Activated naive CD8-positive, alpha-beta T cell treated with anti-CD3 and anti-CD28 coated beads for 36 hours (primary cell): Measurements from ENCODE around the gene THSD4. TPM values are rescaled to one million over a fixed set of nuclear protein-coding genes. Genes with fewer than 3 reads are reported as not detected.

ENCODE experiments used
- DNase-seq: peaks from one replicate; pipeline ENCODE4 v3.0.0; 2021
- H3K27ac Mint-ChIP-seq: one replicate; pipeline ENCODE4 v1.8.0; 2022; ENCODE audit warnings: mild to moderate bottlenecking, moderate library complexity, mixed read lengths
- H3K27me3 Mint-ChIP-seq: one replicate; pipeline ENCODE4 v1.8.0; 2022; ENCODE audit warnings: mild to moderate bottlenecking, mixed read lengths
- H3K36me3 Mint-ChIP-seq: one replicate; pipeline ENCODE4 v1.8.0; 2021; ENCODE audit warnings: mild to moderate bottlenecking, mixed read lengths
- H3K4me1 Mint-ChIP-seq: one replicate; pipeline ENCODE4 v1.8.0; 2021; ENCODE audit warnings: mixed read lengths
- H3K4me3 Mint-ChIP-seq: one replicate; pipeline ENCODE4 v1.8.0; 2022; ENCODE audit warnings: mild to moderate bottlenecking, moderate library complexity, mixed read lengths
- H3K9me3 Mint-ChIP-seq: one replicate; pipeline ENCODE4 v1.8.0; 2022; ENCODE audit warnings: mixed read lengths
- total RNA-seq, 2 experiments: library from RNA; stranded (reverse); gene quantifications; one replicate each; pipeline ENCODE4 v1.2.3, GENCODE V29; 2021

Gene THSD4
- total RNA-seq, 2 experiments from 2014 or later = not detected

DNA sequence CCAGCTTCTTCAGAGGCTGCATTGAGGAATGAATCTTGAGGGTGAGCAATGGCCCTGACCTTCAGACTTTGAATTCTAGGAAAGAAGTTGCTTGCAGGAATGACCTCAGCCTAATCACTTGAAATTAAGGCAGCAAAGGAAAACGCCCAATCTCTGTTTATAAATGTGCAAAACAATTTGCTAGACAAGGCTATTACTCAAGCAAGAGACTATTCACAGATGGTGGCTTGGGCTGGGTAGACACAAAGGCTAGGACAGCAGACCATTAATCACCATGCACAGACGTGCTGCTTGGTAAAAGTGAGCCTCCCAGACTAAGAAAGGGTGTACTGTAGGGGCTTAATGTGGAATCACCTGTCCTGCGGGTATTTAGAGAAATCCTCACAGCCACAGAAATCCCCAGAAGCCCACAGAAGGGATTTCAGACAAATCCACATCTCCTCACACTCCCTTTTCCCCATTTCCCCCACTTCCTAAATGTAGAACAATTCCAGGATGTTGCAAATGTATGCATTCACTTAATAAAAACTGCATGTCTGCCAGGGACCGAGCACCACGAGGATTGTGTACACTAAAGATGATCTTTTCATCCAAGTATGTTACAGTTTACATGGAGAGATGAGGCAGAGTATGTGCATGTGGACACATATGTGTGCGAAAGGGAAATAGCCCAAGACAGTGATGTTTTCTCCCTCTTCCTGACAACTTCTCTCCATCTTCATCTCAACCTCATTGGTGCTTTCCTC lies 259.5 kb downstream of the THSD4 start:
- Mint-ChIP-seq H3K9me3 (peaks cover 21% of the 10 kb centered on the region), H3K4me1 (peaks cover 15% of the 10 kb centered on the region), H3K4me3 (no peak overlapping the region), H3K27me3 (peaks cover 3% of the 10 kb centered on the region), H3K27ac (no peak overlapping the region), H3K36me3 (peaks cover 7% of the 10 kb centered on the region)
- DNase-seq = no peak

DNA sequence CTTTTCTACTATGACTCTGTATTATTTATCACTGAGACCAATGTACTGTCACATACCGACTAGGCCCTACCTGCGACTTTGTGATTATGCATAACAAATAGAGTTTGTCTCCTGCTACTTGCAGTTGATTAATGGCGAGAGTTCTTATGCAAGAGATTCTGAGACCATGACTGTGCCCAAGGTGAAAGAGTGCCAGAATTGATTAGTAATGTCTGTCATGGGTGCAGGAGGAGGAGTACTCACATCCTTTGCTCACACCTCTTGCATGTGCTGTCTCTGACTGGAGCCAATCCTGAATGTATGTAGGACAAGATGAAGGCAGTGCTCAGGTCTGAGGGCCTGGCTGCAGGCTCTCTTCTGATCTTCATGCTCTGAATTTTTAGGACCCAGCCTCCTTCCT lies 260.7 kb downstream of the THSD4 start:
- Mint-ChIP-seq H3K36me3 (peaks cover 4% of the 10 kb centered on the region), H3K4me1 (peaks cover 15% of the 10 kb centered on the region), H3K9me3 (peaks cover 11% of the 10 kb centered on the region), H3K4me3 (no peak overlapping the region), H3K27me3 (peaks cover 4% of the 10 kb centered on the region), H3K27ac (no peak overlapping the region)
- no peak for DNase-seq

DNA sequence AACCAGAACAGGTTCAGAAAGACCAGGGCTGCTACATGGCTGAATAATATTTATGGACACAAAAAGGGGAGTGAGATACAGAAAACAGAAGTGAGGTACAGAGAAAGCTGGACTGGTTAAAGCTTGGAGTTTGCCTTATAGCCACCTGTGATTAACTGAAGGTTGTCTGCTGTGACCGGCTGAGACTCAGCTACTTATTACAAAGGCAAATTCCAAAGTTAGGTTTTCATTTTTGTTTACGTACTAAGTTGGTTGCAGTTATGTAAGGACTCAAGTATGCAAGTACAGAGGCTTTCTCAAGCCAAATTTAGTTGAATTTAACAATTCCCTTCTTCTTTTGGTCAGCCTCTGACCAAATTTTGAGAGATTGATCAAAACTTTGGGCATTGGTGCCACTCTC lies 264.6 kb downstream of the THSD4 start:
- peaks cover 6% of the 10 kb centered on the region for H3K27me3 Mint-ChIP-seq
- H3K36me3 Mint-ChIP-seq = peaks cover 4% of the 10 kb centered on the region
- DNase-seq = no peak
- peaks cover 6% of the 10 kb centered on the region for H3K9me3 Mint-ChIP-seq
- H3K4me3 Mint-ChIP-seq = no peak overlapping the region
- peaks cover 2% of the 10 kb centered on the region for H3K4me1 Mint-ChIP-seq
- no peak overlapping the region for H3K27ac Mint-ChIP-seq

- peaks cover 1% of the 10 kb centered on the region for H3K4me1 Mint-ChIP-seq
- no peak overlapping the region for H3K4me3 Mint-ChIP-seq
- peaks cover 5% of the 10 kb centered on the region for H3K9me3 Mint-ChIP-seq
- peaks cover 10% of the 10 kb centered on the region for H3K27me3 Mint-ChIP-seq
- DNase-seq = no peak
- peaks cover 3% of the 10 kb centered on the region for H3K36me3 Mint-ChIP-seq
- H3K27ac Mint-ChIP-seq = no peak overlapping the region
Observed at GRCh38 chr15:71380345-71380744, 265.1 kb downstream of the THSD4 start.

GRCh38 chr15:71384501-71384900 lies 269.2 kb downstream of the THSD4 start:
- Mint-ChIP-seq H3K27ac (no peak overlapping the region), H3K27me3 (peaks cover 24% of the 10 kb centered on the region), H3K36me3 (no peaks in the 10 kb centered on the region), H3K4me3 (no peak overlapping the region), H3K4me1 (peaks cover 3% of the 10 kb centered on the region), H3K9me3 (peaks cover 5% of the 10 kb centered on the region)
- DNase-seq = no peak

DNA sequence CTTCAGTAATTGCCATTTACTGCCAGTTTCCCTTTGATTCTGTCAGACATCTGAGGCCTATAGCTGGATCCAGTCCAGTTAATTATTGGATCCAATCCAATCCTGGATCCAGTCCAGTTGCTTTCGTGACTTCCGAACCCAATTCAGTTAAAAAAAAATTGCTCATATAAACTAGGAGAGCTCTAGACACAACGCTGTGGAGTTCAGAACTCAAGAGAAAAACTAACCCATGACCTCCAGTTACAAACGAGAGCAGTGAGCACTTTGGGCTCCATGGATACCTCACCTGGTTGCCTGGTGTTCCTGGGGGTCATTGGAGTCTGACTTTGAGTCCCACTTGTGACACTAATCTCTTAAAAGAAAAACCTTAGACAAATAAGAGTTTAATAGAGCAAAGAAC lies 269.8 kb downstream of the THSD4 start:
- no peak overlapping the region for H3K27ac Mint-ChIP-seq
- H3K4me1 Mint-ChIP-seq = peaks cover 3% of the 10 kb centered on the region
- H3K36me3 Mint-ChIP-seq = no peaks in the 10 kb centered on the region
- H3K9me3 Mint-ChIP-seq = peaks cover 5% of the 10 kb centered on the region
- H3K27me3 Mint-ChIP-seq = peaks cover 21% of the 10 kb centered on the region
- no peak for DNase-seq
- H3K4me3 Mint-ChIP-seq = no peak overlapping the region

DNA sequence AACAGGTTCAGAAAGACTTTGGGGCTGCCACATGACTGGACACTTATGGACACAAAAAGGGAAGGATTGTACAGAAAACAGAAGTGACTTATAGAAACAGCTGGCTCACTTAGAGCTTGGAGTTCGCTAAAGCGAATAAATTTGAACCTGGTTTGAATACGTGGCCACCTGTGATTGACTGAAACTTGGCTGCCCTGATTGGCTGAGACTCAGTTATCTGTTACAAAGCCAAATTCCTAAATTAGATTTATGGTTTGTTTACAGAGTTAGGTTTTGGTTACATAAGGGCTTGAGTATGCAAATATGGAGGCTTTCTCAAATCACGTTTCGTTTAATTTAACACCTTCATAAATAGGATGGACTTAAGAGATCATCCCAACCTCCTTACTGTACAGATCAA lies 270.2 kb downstream of the THSD4 start:
- H3K27ac Mint-ChIP-seq = no peak overlapping the region
- H3K4me3 Mint-ChIP-seq = no peak overlapping the region
- peaks cover 24% of the 10 kb centered on the region for H3K27me3 Mint-ChIP-seq
- no peaks in the 10 kb centered on the region for H3K36me3 Mint-ChIP-seq
- peaks cover 3% of the 10 kb centered on the region for H3K4me1 Mint-ChIP-seq
- no peak for DNase-seq
- peaks cover 5% of the 10 kb centered on the region for H3K9me3 Mint-ChIP-seq

- peaks cover 3% of the 10 kb centered on the region for H3K4me1 Mint-ChIP-seq
- DNase-seq = no peak
Observed at GRCh38 chr15:71386005-71386404, 270.7 kb downstream of the THSD4 start.

GRCh38 chr15:71386448-71387236 lies 271.4 kb downstream of the THSD4 start:
- H3K4me1 Mint-ChIP-seq = peaks cover 3% of the 10 kb centered on the region
- H3K27ac Mint-ChIP-seq = no peak overlapping the region
- H3K4me3 Mint-ChIP-seq = no peak overlapping the region
- peaks cover 25% of the 10 kb centered on the region for H3K27me3 Mint-ChIP-seq
- peaks cover 5% of the 10 kb centered on the region for H3K9me3 Mint-ChIP-seq
- no peak for DNase-seq
- H3K36me3 Mint-ChIP-seq = no peaks in the 10 kb centered on the region

More at GRCh38 chr15:71386005-71386404, 270.7 kb downstream of the THSD4 start:
- Mint-ChIP-seq H3K4me3 (no peak overlapping the region), H3K27ac (no peak overlapping the region), H3K9me3 (peaks cover 5% of the 10 kb centered on the region), H3K27me3 (peaks cover 25% of the 10 kb centered on the region), H3K36me3 (no peaks in the 10 kb centered on the region)

DNA sequence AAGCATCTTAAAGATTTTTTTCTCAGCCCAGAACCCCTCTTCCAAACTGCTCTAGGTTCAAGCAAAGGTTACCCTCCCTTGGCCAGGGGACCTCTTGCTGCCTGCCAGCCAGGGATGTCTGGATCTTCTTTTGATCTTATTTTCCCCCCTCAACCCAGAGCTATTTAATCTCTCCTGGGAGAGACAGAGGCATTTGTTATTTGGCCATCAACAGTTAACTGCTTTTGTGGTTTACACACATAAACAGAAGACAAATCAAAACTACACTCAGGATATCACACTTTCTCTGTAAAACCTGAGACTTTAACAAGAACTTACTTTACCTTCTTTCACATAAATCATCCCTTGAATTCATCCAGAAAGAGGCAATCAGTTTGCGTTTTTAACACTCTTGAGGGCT lies 272.5 kb downstream of the THSD4 start:
- no peak overlapping the region for H3K27ac Mint-ChIP-seq
- H3K9me3 Mint-ChIP-seq = peaks cover 5% of the 10 kb centered on the region
- H3K4me3 Mint-ChIP-seq = no peak overlapping the region
- H3K4me1 Mint-ChIP-seq = peaks cover 3% of the 10 kb centered on the region
- H3K36me3 Mint-ChIP-seq = no peaks in the 10 kb centered on the region
- DNase-seq = no peak
- H3K27me3 Mint-ChIP-seq = peaks cover 33% of the 10 kb centered on the region

DNA sequence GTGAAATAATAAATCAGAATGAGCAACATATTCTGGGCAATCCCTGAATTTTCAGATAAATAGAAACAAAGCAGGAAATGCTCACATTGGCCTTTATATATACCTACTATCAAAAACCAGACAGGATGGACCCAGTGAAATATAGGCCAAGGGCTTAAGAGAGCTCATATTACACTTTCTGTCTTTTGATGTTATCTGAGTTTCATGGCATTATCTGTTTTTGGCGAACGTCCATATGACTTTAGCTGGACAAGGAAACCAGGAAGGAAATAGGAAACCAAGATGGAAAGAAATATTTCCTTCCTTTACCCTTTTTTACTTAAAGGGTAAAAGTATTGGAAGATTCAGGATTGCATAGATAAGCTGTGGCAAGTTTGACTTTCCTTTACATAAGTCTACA lies 274.8 kb downstream of the THSD4 start:
- Mint-ChIP-seq H3K9me3 (peaks cover 5% of the 10 kb centered on the region), H3K4me1 (peaks cover 3% of the 10 kb centered on the region), H3K27me3 (peaks cover 39% of the 10 kb centered on the region), H3K36me3 (no peaks in the 10 kb centered on the region), H3K4me3 (no peak overlapping the region), H3K27ac (no peak overlapping the region)
- DNase-seq = no peak

GRCh38 chr15:71391421-71392088 lies 276.3 kb downstream of the THSD4 start:
- H3K4me1 Mint-ChIP-seq = peaks cover 3% of the 10 kb centered on the region
- no peak for DNase-seq
- H3K4me3 Mint-ChIP-seq = no peak overlapping the region
- H3K9me3 Mint-ChIP-seq = peaks cover 5% of the 10 kb centered on the region
- H3K27me3 Mint-ChIP-seq = peaks cover 33% of the 10 kb centered on the region
- no peak overlapping the region for H3K27ac Mint-ChIP-seq
- H3K36me3 Mint-ChIP-seq = no peaks in the 10 kb centered on the region

DNA sequence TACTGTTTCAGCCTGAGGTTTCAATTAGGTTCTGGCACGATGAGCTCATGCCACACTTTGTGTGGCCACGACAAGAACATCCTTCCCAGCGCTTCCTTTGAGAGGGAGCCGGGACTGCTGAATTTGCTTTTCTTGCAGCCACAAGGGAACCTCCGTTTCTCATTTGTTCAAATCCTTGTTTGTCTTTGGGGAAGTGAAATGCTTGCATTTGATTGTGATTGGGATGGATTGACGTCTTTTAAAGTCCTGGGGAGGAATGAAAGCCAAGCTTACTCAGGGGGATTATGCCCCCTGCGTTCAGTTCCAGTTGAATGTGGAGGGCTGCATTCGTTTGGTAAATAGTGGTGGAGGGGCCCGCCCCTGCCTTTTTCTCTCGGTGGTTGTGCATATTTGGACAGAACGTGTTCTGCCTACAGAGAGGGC lies 277.6 kb downstream of the THSD4 start:
- H3K36me3 Mint-ChIP-seq = no peaks in the 10 kb centered on the region
- no peak overlapping the region for H3K27ac Mint-ChIP-seq
- no peaks in the 10 kb centered on the region for H3K4me1 Mint-ChIP-seq
- H3K27me3 Mint-ChIP-seq = peaks cover 22% of the 10 kb centered on the region
- DNase-seq = no peak
- H3K9me3 Mint-ChIP-seq = peaks cover 5% of the 10 kb centered on the region
- no peak overlapping the region for H3K4me3 Mint-ChIP-seq

DNA sequence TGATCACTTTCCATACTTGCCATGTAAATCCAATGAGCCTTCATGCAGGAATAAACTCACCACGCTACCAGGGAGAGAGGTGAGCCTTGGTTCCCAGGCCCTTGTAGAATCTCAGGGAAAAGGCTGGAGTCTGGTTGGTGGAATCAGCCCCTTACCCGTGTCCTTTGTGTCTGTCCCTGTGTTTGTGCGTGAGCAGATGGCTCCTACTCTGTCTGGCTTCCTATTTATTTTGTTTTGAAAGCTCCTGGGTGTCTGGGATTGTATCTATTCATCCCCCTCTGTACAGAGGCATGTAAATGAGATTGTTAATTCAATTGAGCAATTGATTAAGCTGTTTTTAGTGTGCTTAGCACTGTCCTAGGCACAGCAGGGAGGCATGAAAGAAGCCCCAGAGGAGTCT lies 278.1 kb downstream of the THSD4 start:
- no peak overlapping the region for H3K27ac Mint-ChIP-seq

GRCh38 chr15:71396536-71397125 lies 281.4 kb downstream of the THSD4 start:
- no peak for DNase-seq

More for the DNA sequence above, 278.1 kb downstream of the THSD4 start:
- no peaks in the 10 kb centered on the region for H3K4me1 Mint-ChIP-seq
- peaks cover 22% of the 10 kb centered on the region for H3K27me3 Mint-ChIP-seq
- no peak overlapping the region for H3K4me3 Mint-ChIP-seq
- peaks cover 5% of the 10 kb centered on the region for H3K9me3 Mint-ChIP-seq
- no peaks in the 10 kb centered on the region for H3K36me3 Mint-ChIP-seq
- no peak for DNase-seq

More at GRCh38 chr15:71396536-71397125, 281.4 kb downstream of the THSD4 start:
- Mint-ChIP-seq H3K4me1 (no peaks in the 10 kb centered on the region), H3K36me3 (no peaks in the 10 kb centered on the region), H3K9me3 (no peaks in the 10 kb centered on the region), H3K4me3 (no peak overlapping the region), H3K27me3 (peaks cover 19% of the 10 kb centered on the region), H3K27ac (no peak overlapping the region)
